Activated CD8-positive, alpha-beta memory T cell treated with anti-CD3 and anti-CD28 coated beads for 24 hours (primary cell): Measurements from ENCODE around the gene CACNB4.
"Not testable (repeated sequence)": the region's sequence is repeated elsewhere in the genome, so short reads cannot be mapped to it uniquely, and the experiment has no call there.

Experiments used
- DNase-seq: peaks from one replicate; pipeline ENCODE4 v3.0.0-alpha.2; 2020

CACNB4 gene

GRCh38 chr2:152016181-152017120 lies 82.4 kb downstream of the CACNB4 start:
- no peak for DNase-seq

GRCh38 chr2:152015552-152015951 lies 83.3 kb downstream of the CACNB4 start:
- no peak for DNase-seq

GRCh38 chr2:152012697-152013096 lies 86.1 kb downstream of the CACNB4 start:
- DNase-seq = no peak

GRCh38 chr2:152011724-152012123 lies 87.1 kb downstream of the CACNB4 start:
- no peak for DNase-seq

- DNase-seq = no peak
These were observed 93.2 kb downstream of the CACNB4 start for GRCh38 chr2:152005607-152006006.

- DNase-seq = not testable (repeated sequence)
These were observed 95.6 kb downstream of the CACNB4 start for GRCh38 chr2:152003283-152003682.

GRCh38 chr2:151999053-151999452 lies 99.8 kb downstream of the CACNB4 start:
- DNase-seq = peak; percentile 66

GRCh38 chr2:151996243-151997003 lies 102.4 kb downstream of the CACNB4 start:
- no peak for DNase-seq

GRCh38 chr2:151995161-151995557 lies 103.7 kb downstream of the CACNB4 start:
- DNase-seq = no peak

- not testable (repeated sequence) for DNase-seq
These were observed 104.7 kb downstream of the CACNB4 start for GRCh38 chr2:151994178-151994577.

- DNase-seq = no peak
These were observed 107.8 kb downstream of the CACNB4 start for GRCh38 chr2:151991010-151991409.

- no peak for DNase-seq
These were observed 109.5 kb downstream of the CACNB4 start for GRCh38 chr2:151989378-151989777.

GRCh38 chr2:151987484-151987883 lies 111.4 kb downstream of the CACNB4 start:
- no peak for DNase-seq

GRCh38 chr2:151984424-151985083 lies 114.3 kb downstream of the CACNB4 start:
- no peak for DNase-seq

- no peak for DNase-seq
These were observed 115.6 kb downstream of the CACNB4 start for GRCh38 chr2:151983221-151983620.

GRCh38 chr2:151981886-151982285 lies 117.0 kb downstream of the CACNB4 start:
- DNase-seq = no peak

- no peak for DNase-seq
These were observed 119.2 kb downstream of the CACNB4 start for GRCh38 chr2:151979694-151980093.

- no peak for DNase-seq
These were observed 120.1 kb downstream of the CACNB4 start for GRCh38 chr2:151978709-151979108.

- DNase-seq = no peak
These were observed 121.2 kb downstream of the CACNB4 start for GRCh38 chr2:151977631-151978030.

- DNase-seq = no peak
These were observed 121.9 kb downstream of the CACNB4 start for GRCh38 chr2:151976945-151977353.

GRCh38 chr2:151975460-151976414 lies 123.1 kb downstream of the CACNB4 start:
- no peak for DNase-seq

GRCh38 chr2:151974988-151975387 lies 123.9 kb downstream of the CACNB4 start:
- DNase-seq = no peak
